CD4-positive, alpha-beta memory T cell (primary cell): ENCODE data around the gene ARID5B. TPM values are rescaled to one million over a fixed set of nuclear protein-coding genes. Genes with fewer than 3 reads are reported as not detected.

Source experiments
- CTCF ChIA-PET: fragments of 350-600 bp; sonication (Branson Sonifier 250); formaldehyde crosslinking; loops from one replicate; lab custom pipeline; 2021; ENCODE audit warnings: inconsistent platforms; ENCODE audit not compliant: partially characterized antibody; lab: Charles Lee
- POLR2A ChIA-PET: fragments of 350-600 bp; sonication (Branson Sonifier 250); formaldehyde crosslinking; loops from one replicate; lab custom pipeline; 2021; ENCODE audit not compliant: partially characterized antibody; lab: Charles Lee
- DNase-seq, 5 donors: peaks; one replicate each; pipeline versions ENCODE4 v3.0.0 to v3.0.0-alpha.2; 2020 to 2022; ENCODE audit warnings: mixed read lengths in 1 of 5
- H3K27ac ChIP-seq: one replicate; pipeline ENCODE4 v1.7.0; 2013; ENCODE audit warnings: low read depth, low read length
- H3K27me3 ChIP-seq: 2 replicates; pipeline ENCODE4 v1.7.0; 2013; ENCODE audit warnings: mild to moderate bottlenecking, low read length, moderate library complexity; ENCODE audit not compliant: insufficient read depth
- H3K36me3 ChIP-seq: 2 replicates; pipeline ENCODE4 v1.7.0; 2013; ENCODE audit warnings: mild to moderate bottlenecking, low read length, moderate library complexity; ENCODE audit not compliant: insufficient read depth
- H3K4me1 ChIP-seq: 2 replicates; pipeline ENCODE4 v1.7.0; 2013; ENCODE audit warnings: mild to moderate bottlenecking, low read length, moderate library complexity; ENCODE audit not compliant: insufficient read depth
- H3K4me3 ChIP-seq, 2 donors: one replicate each; pipeline ENCODE4 v1.7.0; 2013; ENCODE audit warnings: low read length in 2 of 2, mild to moderate bottlenecking in 1 of 2
- H3K9me3 ChIP-seq, 2 donors: one replicate each; pipeline ENCODE4 v1.7.0; 2013; ENCODE audit warnings: low read length in 2 of 2, control low read depth in 1 of 2; ENCODE audit not compliant: control insufficient read depth in 1 of 2
- H3K27ac Mint-ChIP-seq, 7 donors: one replicate each; pipeline ENCODE4 v1.8.0; 2020 to 2021; ENCODE audit warnings: mixed read lengths in 7 of 7, mild to moderate bottlenecking in 6 of 7, inconsistent platforms in 3 of 7, moderate library complexity in 3 of 7
- H3K27me3 Mint-ChIP-seq, 2 donors: one replicate each; pipeline ENCODE4 v1.8.0; 2020 to 2021; ENCODE audit warnings: mixed read lengths in 2 of 2
- H3K36me3 Mint-ChIP-seq, 2 donors: one replicate each; pipeline ENCODE4 v1.8.0; 2020 to 2021; ENCODE audit warnings: mixed read lengths in 2 of 2, inconsistent platforms in 1 of 2, mild to moderate bottlenecking in 1 of 2
- H3K4me1 Mint-ChIP-seq, 4 donors: one replicate each; pipeline ENCODE4 v1.8.0; 2020 to 2021; ENCODE audit warnings: mixed read lengths in 4 of 4, mild to moderate bottlenecking in 1 of 4
- H3K4me3 Mint-ChIP-seq, 8 donors: one replicate each; pipeline ENCODE4 v1.8.0; 2020 to 2021; ENCODE audit warnings: mixed read lengths in 8 of 8, mild to moderate bottlenecking in 7 of 8, moderate library complexity in 6 of 8, inconsistent platforms in 3 of 8
- H3K9me3 Mint-ChIP-seq, 8 donors: one replicate each; pipeline ENCODE4 v1.8.0; 2020 to 2021; ENCODE audit warnings: mixed read lengths in 8 of 8, mild to moderate bottlenecking in 5 of 8, inconsistent platforms in 3 of 8, moderate library complexity in 1 of 8
- intact Hi-C: fragments of 100-400 bp; cut with micrococcal nuclease; formaldehyde crosslinking; loops from one replicate; pipeline ENCODE4 v1.15.1; 2023
- polyA plus RNA-seq, 2 donors: library from polyadenylated mRNA; unstranded; fragments of 300-500 nt; fragmentation: Illumina TruSeq; gene quantifications; one replicate each; pipeline ENCODE4 v1.2.3, GENCODE V29; 2021
- total RNA-seq, 2 experiments: library from RNA; stranded (reverse); gene quantifications; one replicate each; pipeline ENCODE4 v1.2.3, GENCODE V29; 2021

Gene ARID5B
- total and polyA plus RNA-seq, 4 experiments from 2014 or later = 30.9 to 49.6 (median 41.9) TPM

DNA sequence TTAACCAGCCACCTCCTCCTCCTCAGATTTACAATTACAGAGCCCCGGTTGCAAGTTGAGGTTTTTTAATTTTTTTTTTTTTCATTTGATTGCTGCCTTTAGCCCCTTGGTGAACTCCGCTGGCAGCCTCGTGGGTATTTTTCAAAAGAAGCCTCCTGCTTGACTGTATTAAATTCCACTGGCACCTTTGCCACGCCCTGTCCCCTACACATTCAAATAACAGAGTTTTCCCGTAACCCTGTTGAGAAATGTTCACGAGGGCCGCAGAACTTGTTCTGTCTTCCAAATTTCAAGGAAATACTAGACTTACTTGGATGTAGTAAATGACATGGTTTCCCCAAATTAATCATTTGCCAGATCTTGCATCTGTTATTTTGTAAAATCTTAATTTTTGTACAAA lies 167.0 kb downstream of the ARID5B start:
- ChIA-PET POLR2A (interaction anchor here (0.8 to 2.3 kb wide), 4 partner anchors 11 to 19 kb away, joined by 3 to 6 read pairs (median 4); no protein-coding TSS in a partner anchor), CTCF (interaction anchor here (1.1 to 1.2 kb wide), 2 partner anchors 12 to 19 kb away, joined by 3 read pairs; no protein-coding TSS in a partner anchor)
- H3K27me3 Mint-ChIP-seq = no peaks in the 10 kb centered on the region
- peak overlapping the region in 4 of 7 donors; percentile 24 to 41 (median 27) for H3K27ac Mint-ChIP-seq
- H3K9me3 Mint-ChIP-seq = peaks cover 0 to 2% (median 0%) of the 10 kb centered on the region in 8 donors
- peaks cover 70 to 76% of the 10 kb centered on the region in 2 donors for H3K36me3 Mint-ChIP-seq
- H3K36me3 ChIP-seq = peaks cover 31% of the 10 kb centered on the region
- H3K4me3 Mint-ChIP-seq = peak overlapping the region in 1 of 8 donors; percentile 48
- peaks cover 35% of the 10 kb centered on the region for H3K4me1 ChIP-seq
- H3K9me3 ChIP-seq = no peaks in the 10 kb centered on the region
- no peaks in the 10 kb centered on the region for H3K27me3 ChIP-seq
- H3K4me1 Mint-ChIP-seq = peaks cover 42 to 73% (median 53%) of the 10 kb centered on the region in 4 donors
- intact Hi-C loops = no loop called here
- no peak for DNase-seq
- H3K27ac ChIP-seq = no peak overlapping the region
- no peak overlapping the region for H3K4me3 ChIP-seq

DNA sequence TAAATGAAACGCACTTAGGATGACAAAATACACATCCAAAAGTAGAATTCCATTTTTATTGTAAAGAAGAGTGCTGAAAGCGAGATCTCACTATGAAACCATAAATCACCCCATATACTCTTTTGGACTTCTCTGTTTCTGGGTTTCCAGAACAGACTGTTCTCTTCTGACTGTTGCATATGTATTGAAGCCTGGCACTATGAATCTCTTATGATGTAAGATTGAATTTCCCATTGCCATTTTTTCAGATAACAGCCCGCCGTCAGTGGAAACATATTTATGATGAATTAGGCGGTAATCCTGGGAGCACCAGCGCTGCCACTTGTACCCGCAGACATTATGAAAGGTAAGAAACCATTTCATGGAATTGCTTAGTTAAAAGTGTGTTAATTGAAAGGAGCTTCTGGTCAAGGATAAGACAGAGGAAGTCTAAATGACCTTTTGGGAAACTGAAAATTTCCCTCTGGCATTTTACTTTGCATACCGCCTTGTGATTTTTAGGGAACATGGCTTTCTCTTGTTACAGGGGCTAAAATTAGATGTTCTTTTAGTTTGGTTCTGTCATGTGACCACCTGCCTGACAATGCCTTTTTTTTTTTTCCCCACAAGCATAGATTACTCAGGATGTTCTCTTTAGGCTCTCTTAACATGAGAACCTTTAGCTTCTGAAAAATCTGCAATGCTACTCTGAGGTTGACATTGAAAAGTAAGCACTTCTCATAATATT lies 168.1 kb downstream of the ARID5B start:
- Histone ChIP-seq H3K4me1 (peaks cover 37% of the 10 kb centered on the region), H3K9me3 (no peaks in the 10 kb centered on the region), H3K36me3 (peaks cover 37% of the 10 kb centered on the region), H3K27me3 (no peaks in the 10 kb centered on the region), H3K27ac (no peak overlapping the region), H3K4me3 (no peak overlapping the region)
- CTCF ChIA-PET = interaction anchor here (1.0 to 1.2 kb wide), 3 partner anchors 13 to 167 kb away, joined by 3 read pairs; no protein-coding TSS in a partner anchor
- POLR2A ChIA-PET = interaction anchor here (0.8 to 2.3 kb wide), 5 partner anchors 11 to 20 kb away, joined by 3 to 6 read pairs (median 4); no protein-coding TSS in a partner anchor
- H3K9me3 Mint-ChIP-seq = peaks cover 0 to 2% (median 0%) of the 10 kb centered on the region in 8 donors
- H3K4me3 Mint-ChIP-seq = no peak overlapping the region
- H3K27ac Mint-ChIP-seq = peak overlapping the region in 5 of 7 donors; percentile 12 to 67 (median 34)
- peaks cover 64 to 77% of the 10 kb centered on the region in 2 donors for H3K36me3 Mint-ChIP-seq
- no peaks in the 10 kb centered on the region for H3K27me3 Mint-ChIP-seq
- intact Hi-C loops = no loop called here
- DNase-seq = no peak
- H3K4me1 Mint-ChIP-seq = peaks cover 39 to 69% (median 53%) of the 10 kb centered on the region in 4 donors

DNA sequence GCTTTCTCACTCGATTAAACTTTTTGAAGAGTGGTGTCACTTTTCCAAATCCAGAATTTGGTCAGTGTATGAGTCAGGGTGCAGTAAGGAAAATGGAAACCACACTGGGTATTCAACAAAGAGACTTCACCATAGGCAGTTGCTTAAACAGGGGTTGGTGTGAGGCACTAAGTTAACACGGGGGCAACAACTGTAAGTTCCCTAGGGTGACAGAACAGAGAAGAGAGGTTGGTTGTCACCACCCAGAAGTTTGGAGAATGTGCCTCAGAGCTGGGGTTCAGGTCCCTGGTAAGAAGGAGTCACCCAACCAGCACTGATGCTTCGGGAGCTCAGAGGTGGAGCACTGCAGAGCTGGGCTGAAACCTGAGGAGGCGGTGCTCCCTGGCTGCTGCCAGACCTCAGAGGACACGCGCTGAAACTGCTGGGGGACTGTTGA lies 170.4 kb downstream of the ARID5B start:
- peaks cover 60 to 74% of the 10 kb centered on the region in 2 donors for H3K36me3 Mint-ChIP-seq
- H3K4me3 ChIP-seq = no peak overlapping the region
- no peak overlapping the region for H3K27ac ChIP-seq
- peaks cover 28% of the 10 kb centered on the region for H3K36me3 ChIP-seq
- intact Hi-C loops = no loop called here
- CTCF ChIA-PET = interaction anchor here (0.9 to 2.3 kb wide), 5 partner anchors 10 to 174 kb away, joined by 4 to 9 read pairs (median 4); no protein-coding TSS in a partner anchor
- peaks cover 0 to 4% (median 0%) of the 10 kb centered on the region in 8 donors for H3K9me3 Mint-ChIP-seq
- H3K9me3 ChIP-seq = no peaks in the 10 kb centered on the region
- no peaks in the 10 kb centered on the region for H3K27me3 ChIP-seq
- H3K27me3 Mint-ChIP-seq = no peaks in the 10 kb centered on the region
- POLR2A ChIA-PET = interaction anchor here (0.6 to 1.9 kb wide), 7 partner anchors 12 to 25 kb away, joined by 3 to 7 read pairs (median 4); no protein-coding TSS in a partner anchor
- H3K4me3 Mint-ChIP-seq = peak overlapping the region in 4 of 8 donors; percentile 10 to 55 (median 26)
- no peak for DNase-seq
- H3K4me1 ChIP-seq = peaks cover 51% of the 10 kb centered on the region
- peaks cover 46 to 73% (median 58%) of the 10 kb centered on the region in 4 donors for H3K4me1 Mint-ChIP-seq
- H3K27ac Mint-ChIP-seq = peak overlapping the region; percentile 65 to 92 (median 77)

DNA sequence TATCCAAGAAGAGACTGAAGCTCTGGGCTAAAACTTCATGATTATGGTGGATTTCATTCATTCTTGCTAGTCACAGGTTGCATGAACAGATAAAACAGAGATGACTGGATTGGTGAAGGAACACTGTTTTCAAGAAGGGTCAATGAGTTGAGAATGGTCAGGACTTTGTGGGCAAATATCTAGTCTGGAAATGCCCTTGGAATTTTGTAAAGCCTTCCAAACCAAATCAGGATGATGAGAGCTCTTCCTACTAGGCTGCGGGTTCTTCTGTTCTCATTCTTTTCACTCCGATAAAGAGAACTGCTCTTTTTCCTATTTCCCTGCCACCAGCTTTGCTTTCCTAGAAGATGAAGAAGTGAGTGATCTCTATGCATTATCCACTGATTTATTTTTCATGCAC lies 171.4 kb downstream of the ARID5B start:
- Histone ChIP-seq H3K4me1 (peaks cover 61% of the 10 kb centered on the region), H3K4me3 (no peak overlapping the region), H3K36me3 (peaks cover 28% of the 10 kb centered on the region), H3K9me3 (no peaks in the 10 kb centered on the region), H3K27me3 (no peaks in the 10 kb centered on the region), H3K27ac (no peak overlapping the region)
- intact Hi-C loops = no loop called here
- no peaks in the 10 kb centered on the region for H3K27me3 Mint-ChIP-seq
- peaks cover 48 to 79% (median 64%) of the 10 kb centered on the region in 4 donors for H3K4me1 Mint-ChIP-seq
- H3K27ac Mint-ChIP-seq = peak overlapping the region; percentile 71 to 90 (median 77)
- H3K36me3 Mint-ChIP-seq = peaks cover 61 to 80% of the 10 kb centered on the region in 2 donors
- H3K9me3 Mint-ChIP-seq = peaks cover 0 to 4% (median 0%) of the 10 kb centered on the region in 8 donors
- no peak for DNase-seq
- ChIA-PET CTCF (interaction anchor here (1.2 to 2.3 kb wide), 4 partner anchors 11 to 175 kb away, joined by 3 to 9 read pairs (median 4); no protein-coding TSS in a partner anchor), POLR2A (interaction anchor here (0.6 to 1.9 kb wide), 8 partner anchors 10 to 173 kb away, joined by 3 to 7 read pairs (median 4); no protein-coding TSS in a partner anchor)
- H3K4me3 Mint-ChIP-seq = peak overlapping the region in 7 of 8 donors; percentile 4 to 44 (median 19)

DNA sequence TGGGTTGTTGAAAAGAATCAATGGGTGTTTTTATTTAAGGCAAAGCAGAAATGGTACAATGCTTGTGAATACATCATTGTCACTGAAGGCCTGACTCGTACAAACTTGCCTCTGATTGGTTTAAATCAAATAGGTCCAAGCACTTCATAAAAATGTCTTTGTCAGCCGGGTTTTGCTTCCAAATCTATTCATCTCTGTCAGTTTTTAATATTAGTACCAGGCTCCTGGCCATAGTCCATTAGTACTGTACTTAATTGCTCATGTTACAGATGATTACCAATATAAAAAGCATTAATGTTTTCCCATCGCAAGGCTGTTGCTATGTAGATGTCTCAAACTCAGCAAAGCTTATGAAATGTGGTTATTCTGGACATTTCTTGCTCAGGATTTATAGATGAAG lies 171.9 kb downstream of the ARID5B start:
- Histone ChIP-seq H3K27me3 (no peaks in the 10 kb centered on the region), H3K4me1 (peaks cover 67% of the 10 kb centered on the region), H3K27ac (no peak overlapping the region), H3K4me3 (no peak overlapping the region), H3K36me3 (peaks cover 28% of the 10 kb centered on the region), H3K9me3 (no peaks in the 10 kb centered on the region)
- H3K27me3 Mint-ChIP-seq = no peaks in the 10 kb centered on the region
- no peak for DNase-seq
- H3K36me3 Mint-ChIP-seq = peaks cover 63 to 81% of the 10 kb centered on the region in 2 donors
- ChIA-PET CTCF (interaction anchor here (1.2 to 1.5 kb wide), 2 partner anchors 35 to 175 kb away, joined by 3 to 4 read pairs; no protein-coding TSS in a partner anchor), POLR2A (interaction anchor here (0.8 to 1.4 kb wide), 4 partner anchors 19 to 173 kb away, joined by 3 read pairs; no protein-coding TSS in a partner anchor)
- intact Hi-C loops = no loop called here
- peak overlapping the region; percentile 71 to 90 (median 77) for H3K27ac Mint-ChIP-seq
- H3K4me1 Mint-ChIP-seq = peaks cover 49 to 84% (median 66%) of the 10 kb centered on the region in 4 donors
- peaks cover 0 to 4% (median 0%) of the 10 kb centered on the region in 8 donors for H3K9me3 Mint-ChIP-seq
- peak overlapping the region in 5 of 8 donors; percentile 7 to 44 (median 27) for H3K4me3 Mint-ChIP-seq

DNA sequence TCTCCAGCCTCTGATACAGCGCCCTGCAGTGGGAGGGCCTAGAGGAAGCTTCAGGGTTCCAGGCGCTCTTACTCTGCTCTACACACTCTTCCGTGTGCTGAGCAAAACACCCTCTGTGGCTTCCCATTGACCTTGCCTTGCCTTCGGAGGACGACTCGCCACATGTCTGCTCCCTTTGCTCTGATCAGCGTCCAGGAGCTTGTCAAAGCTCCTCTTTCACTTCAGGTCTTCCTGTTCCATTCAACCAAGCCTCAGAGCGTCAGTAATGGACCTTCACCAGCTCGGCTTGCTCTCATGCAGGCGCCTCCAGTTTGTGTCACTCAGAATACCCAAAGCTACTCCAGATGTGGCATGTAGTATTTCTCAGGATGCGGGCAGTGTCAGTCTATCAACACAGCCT lies 173.9 kb downstream of the ARID5B start:
- peaks cover 29% of the 10 kb centered on the region for H3K36me3 ChIP-seq
- peaks cover 0 to 5% (median 0%) of the 10 kb centered on the region in 8 donors for H3K9me3 Mint-ChIP-seq
- peak overlapping the region; percentile 19 to 83 (median 72) for H3K27ac Mint-ChIP-seq
- intact Hi-C loops = no loop called here
- no peaks in the 10 kb centered on the region for H3K27me3 ChIP-seq
- H3K4me3 ChIP-seq = no peak overlapping the region
- ChIA-PET POLR2A (interaction anchor here (0.7 to 2.3 kb wide), 9 partner anchors 9 to 173 kb away, joined by 3 to 10 read pairs (median 4); no protein-coding TSS in a partner anchor), CTCF (interaction anchor here (0.8 to 3.1 kb wide), 9 partner anchors 9 to 169 kb away, joined by 3 to 22 read pairs (median 3); no protein-coding TSS in a partner anchor)
- no peaks in the 10 kb centered on the region for H3K9me3 ChIP-seq
- no peak for DNase-seq
- peaks cover 75% of the 10 kb centered on the region for H3K4me1 ChIP-seq
- H3K27me3 Mint-ChIP-seq = no peaks in the 10 kb centered on the region
- H3K4me1 Mint-ChIP-seq = peaks cover 50 to 86% (median 68%) of the 10 kb centered on the region in 4 donors
- peak overlapping the region in 3 of 8 donors; percentile 10 to 36 (median 29) for H3K4me3 Mint-ChIP-seq
- no peak overlapping the region for H3K27ac ChIP-seq
- H3K36me3 Mint-ChIP-seq = peaks cover 65 to 84% of the 10 kb centered on the region in 2 donors
